ENCODE results near the gene CLCN7.

The CLCN7 gene

DNA sequence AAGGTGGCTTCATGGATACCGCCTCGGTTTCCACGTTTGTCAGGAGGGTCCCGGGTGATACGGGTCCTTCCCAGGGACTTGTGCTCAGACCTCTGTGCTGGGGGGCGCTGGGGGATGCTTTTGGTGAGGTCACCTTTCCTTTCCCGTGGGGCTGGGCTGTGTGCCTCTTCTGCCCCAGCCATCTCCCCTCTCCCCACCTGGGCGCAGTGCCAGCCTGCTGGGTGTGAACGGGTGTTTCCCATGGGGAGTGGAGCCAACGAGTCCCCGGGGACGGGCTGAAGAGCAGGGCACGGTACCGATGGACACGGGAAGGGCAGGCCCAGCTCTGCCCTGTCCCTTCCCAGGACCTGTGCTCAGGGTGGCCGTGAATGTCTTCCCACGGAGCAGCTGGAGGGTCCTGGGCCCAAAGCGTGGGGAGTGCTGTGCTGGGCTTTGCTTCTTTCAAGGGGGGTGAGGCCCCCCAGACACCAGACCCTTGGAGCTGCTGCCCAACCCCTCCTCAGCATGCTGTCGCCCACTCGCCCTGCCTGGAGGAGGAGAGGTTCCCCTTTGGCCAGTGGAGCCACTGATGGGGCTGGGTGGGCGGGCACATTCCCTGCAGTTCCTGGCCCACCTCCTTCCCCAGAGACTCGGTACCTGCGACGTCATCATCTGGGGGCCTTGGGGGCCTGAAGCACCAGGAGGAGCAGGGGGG, 33.8 kb upstream of the CLCN7 start:
- TF ChIP-seq TEAD4 (IDR thresholded peaks at IDR 0.05) (no peak), CEBPB (IDR thresholded peaks at IDR 0.05) (no peak), EGR1 (IDR thresholded peaks at IDR 0.05) (no peak), TAF1 (IDR thresholded peaks at IDR 0.05; ENCODE audit: low read depth) (no peak)

DNA sequence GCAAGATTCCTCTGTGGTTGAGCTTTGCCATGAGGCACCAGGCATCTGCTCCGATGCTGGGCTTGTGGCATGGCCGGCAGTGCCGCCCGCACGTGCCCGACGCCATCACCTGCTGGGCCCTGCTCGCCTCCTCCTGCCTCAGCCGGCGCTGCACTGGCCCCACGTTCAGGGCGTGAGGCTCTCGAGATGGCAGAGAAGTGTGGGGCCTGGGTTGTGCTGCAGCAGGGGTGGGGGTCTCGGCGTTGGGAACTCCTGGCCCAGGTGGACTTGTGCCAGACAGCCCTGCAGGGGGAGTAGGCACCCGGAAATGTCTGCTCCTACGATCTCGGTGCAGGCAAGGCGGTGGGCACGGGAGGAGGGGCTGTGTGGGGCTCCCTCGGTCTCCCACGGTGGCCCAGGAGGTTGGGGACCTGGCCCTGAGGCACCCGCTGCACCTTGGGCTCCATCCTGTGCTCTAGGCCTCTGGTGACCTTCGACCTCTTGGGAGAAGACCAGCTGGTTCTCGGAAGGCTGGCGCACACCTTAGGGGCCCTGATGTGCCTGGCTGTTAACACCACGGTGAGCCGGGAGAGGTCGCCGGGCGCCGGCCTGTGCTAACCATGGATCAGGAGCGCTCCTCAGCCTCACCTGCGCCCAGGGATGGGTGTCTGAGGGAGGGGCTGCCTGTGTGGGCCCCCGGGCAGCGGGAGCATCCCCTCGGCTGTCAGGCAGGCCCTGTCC, 31.8 kb upstream of the CLCN7 start:
- TF ChIP-seq CREB1 (IDR thresholded peaks at IDR 0.05; ENCODE audit: low read depth) (no peak), TCF12 (IDR thresholded peaks at IDR 0.05; ENCODE audit: low read depth) (no peak)
- TF ChIP-seq, protein P1, sequence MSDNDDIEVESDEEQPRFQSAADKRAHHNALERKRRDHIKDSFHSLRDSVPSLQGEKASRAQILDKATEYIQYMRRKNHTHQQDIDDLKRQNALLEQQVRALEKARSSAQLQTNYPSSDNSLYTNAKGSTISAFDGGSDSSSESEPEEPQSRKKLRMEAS (IDR thresholded peaks at IDR 0.05), result no peak

DNA sequence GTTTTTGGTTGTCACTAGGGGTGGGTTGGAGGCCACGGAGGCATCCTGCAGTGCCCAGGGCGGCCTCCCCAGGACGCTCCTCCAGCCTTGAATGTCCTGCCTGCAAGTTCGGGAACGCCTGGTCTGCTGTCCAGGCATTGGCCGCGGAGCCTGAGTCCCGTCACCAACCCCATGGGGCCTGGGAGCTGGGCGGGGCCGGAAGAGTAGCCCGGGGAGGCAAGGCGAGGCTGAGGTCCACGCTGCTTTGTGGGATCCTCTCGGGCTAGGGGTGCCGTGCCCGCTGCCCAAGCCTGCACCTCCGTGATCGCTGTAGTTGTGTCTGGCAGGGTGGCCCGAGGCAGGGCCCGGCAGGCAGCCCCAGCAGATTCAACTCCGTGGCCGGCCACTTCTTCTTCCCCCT, 31.1 kb upstream of the CLCN7 start:
- TF ChIP-seq TAF1 (IDR thresholded peaks at IDR 0.05; ENCODE audit: low read depth), result no peak
- TF ChIP-seq TCF12 (IDR thresholded peaks at IDR 0.05; ENCODE audit: low read depth), result no peak
- TF ChIP-seq FOXM1 (IDR thresholded peaks at IDR 0.05; ENCODE audit: borderline replicate concordance, low read depth), result no peak
- no peak for TF ChIP-seq TEAD4 (IDR thresholded peaks at IDR 0.05)
- TF ChIP-seq EGR1 (IDR thresholded peaks at IDR 0.05), result no peak
- TF ChIP-seq CREB1 (IDR thresholded peaks at IDR 0.05; ENCODE audit: low read depth), result no peak
- no peak for TF ChIP-seq EP300 (IDR thresholded peaks at IDR 0.05; ENCODE audit: borderline replicate concordance)
- TF ChIP-seq NFIC (IDR thresholded peaks at IDR 0.05), result no peak
- TF ChIP-seq ZBTB7A (IDR thresholded peaks at IDR 0.05; ENCODE audit: low read depth), result no peak
- no peak for TF ChIP-seq CEBPB (IDR thresholded peaks at IDR 0.05)
- TF ChIP-seq, protein P1 (IDR thresholded peaks at IDR 0.05), result no peak
- no peak for TF ChIP-seq RAD21 (IDR thresholded peaks at IDR 0.05; ENCODE audit: low read depth)
- no peak for TF ChIP-seq YY1 (IDR thresholded peaks at IDR 0.05; ENCODE audit: low read depth)
- no peak for TF ChIP-seq USF1 (IDR thresholded peaks at IDR 0.05)
- TF ChIP-seq, protein P2, sequence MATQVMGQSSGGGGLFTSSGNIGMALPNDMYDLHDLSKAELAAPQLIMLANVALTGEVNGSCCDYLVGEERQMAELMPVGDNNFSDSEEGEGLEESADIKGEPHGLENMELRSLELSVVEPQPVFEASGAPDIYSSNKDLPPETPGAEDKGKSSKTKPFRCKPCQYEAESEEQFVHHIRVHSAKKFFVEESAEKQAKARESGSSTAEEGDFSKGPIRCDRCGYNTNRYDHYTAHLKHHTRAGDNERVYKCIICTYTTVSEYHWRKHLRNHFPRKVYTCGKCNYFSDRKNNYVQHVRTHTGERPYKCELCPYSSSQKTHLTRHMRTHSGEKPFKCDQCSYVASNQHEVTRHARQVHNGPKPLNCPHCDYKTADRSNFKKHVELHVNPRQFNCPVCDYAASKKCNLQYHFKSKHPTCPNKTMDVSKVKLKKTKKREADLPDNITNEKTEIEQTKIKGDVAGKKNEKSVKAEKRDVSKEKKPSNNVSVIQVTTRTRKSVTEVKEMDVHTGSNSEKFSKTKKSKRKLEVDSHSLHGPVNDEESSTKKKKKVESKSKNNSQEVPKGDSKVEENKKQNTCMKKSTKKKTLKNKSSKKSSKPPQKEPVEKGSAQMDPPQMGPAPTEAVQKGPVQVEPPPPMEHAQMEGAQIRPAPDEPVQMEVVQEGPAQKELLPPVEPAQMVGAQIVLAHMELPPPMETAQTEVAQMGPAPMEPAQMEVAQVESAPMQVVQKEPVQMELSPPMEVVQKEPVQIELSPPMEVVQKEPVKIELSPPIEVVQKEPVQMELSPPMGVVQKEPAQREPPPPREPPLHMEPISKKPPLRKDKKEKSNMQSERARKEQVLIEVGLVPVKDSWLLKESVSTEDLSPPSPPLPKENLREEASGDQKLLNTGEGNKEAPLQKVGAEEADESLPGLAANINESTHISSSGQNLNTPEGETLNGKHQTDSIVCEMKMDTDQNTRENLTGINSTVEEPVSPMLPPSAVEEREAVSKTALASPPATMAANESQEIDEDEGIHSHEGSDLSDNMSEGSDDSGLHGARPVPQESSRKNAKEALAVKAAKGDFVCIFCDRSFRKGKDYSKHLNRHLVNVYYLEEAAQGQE (IDR thresholded peaks at IDR 0.05; ENCODE audit: low read depth), result no peak

DNA sequence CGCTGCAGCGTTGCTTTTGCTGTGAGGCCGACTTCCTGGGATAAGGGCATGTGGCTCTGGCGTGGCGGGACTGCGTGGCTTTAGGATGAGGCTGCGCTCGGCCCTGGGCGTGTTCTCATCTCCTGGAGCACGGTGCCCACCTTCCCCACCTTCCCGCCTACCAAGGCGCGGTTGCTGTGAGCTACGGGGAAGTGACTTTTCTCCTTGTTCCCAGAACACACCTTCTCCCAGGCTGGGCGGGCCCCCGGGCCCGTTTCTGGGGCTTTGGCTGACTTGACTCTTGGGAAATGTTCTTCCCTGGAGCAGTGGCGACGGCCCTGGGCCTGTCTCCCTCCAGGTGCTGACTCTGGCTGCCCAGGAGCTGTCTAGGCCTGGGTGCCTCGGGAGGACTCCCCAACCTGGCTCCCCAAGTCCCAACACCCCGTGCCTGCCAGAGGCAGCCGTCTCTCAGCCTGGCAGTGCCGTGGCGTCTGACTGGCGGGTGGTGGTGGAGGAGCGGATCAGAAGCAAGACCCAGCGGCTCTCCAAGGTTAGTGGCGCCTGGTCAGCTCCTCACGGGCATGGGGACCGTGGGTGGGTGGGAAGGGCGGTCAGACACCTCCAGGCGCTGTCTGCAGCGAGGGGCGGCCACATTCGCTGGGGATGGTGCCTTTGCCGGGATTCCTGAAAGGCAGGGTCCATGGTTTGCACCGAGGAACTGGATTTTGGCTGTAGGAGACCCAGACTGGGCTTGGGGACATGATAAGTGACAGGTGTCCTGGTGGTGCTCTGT, 30.4 kb upstream of the CLCN7 start:
- TF ChIP-seq TAF1 (IDR thresholded peaks at IDR 0.05; ENCODE audit: low read depth), result no peak
- no peak for TF ChIP-seq CREB1 (IDR thresholded peaks at IDR 0.05; ENCODE audit: low read depth)

- TF ChIP-seq EGR1 (IDR thresholded peaks at IDR 0.05) (no peak), ZBTB7A (IDR thresholded peaks at IDR 0.05; ENCODE audit: low read depth) (no peak), YY1 (IDR thresholded peaks at IDR 0.05; ENCODE audit: low read depth) (no peak), FOXM1 (IDR thresholded peaks at IDR 0.05; ENCODE audit: borderline replicate concordance, low read depth) (no peak), TEAD4 (IDR thresholded peaks at IDR 0.05) (no peak), NFIC (IDR thresholded peaks at IDR 0.05) (no peak), USF1 (IDR thresholded peaks at IDR 0.05) (no peak), RAD21 (IDR thresholded peaks at IDR 0.05; ENCODE audit: low read depth) (no peak), TAF1 (IDR thresholded peaks at IDR 0.05; ENCODE audit: low read depth) (no peak)
- TF ChIP-seq, protein P1 (IDR thresholded peaks at IDR 0.05), result no peak
Observed at GRCh38 chr16:1503110-1503955, 28.5 kb upstream of the CLCN7 start.

DNA sequence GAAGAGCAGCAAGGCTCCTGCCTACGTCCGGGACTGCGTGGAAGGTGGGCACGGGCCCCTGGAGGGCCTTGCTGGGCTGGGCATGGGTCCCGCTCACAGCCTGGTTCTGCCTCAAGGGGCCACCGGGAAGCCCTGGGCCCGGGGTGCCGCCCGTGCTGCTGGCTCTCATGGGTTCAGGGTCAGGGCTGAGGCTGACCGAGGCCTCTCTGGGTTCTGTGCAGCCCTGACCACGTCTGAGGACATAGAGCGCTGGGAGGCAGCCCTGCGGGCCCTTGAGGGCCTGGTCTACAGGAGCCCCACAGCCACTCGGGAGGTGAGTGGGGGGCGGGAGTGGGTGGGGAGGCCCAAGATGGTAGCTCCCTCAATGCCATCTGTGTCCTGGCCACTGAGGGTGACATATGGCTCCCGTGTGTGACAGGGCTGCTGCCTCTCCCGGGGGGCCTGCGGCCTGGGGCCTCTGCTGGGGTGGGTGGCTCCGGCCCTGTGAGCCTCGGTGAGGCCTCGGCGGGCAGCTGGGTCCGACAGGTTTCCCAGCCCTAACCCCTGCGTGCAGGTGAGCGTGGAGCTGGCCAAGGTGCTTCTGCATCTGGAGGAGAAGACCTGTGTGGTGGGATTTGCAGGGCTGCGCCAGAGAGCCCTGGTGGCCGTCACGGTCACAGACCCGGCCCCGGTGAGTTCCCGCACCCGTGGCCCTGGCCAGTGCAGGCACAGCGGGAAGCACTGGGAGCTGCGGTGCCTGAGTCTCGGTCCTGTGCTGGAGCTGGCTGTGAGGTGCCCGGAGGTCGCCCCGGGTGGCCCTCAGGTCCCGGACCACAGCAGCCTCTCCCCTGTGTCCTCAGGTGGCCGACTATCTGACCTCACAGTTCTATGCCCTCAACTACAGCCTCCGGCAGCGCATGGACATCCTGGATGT, 27.5 kb upstream of the CLCN7 start:
- TF ChIP-seq RAD21 (IDR thresholded peaks at IDR 0.05; ENCODE audit: low read depth), result no peak
- TF ChIP-seq ZBTB7A (IDR thresholded peaks at IDR 0.05; ENCODE audit: low read depth), result no peak
- TF ChIP-seq, protein P1 (IDR thresholded peaks at IDR 0.05), result no peak

Measured in Ishikawa (cell line).